Measurements from ENCODE around the gene MYO1E. TPM values are rescaled to one million over a fixed set of nuclear protein-coding genes. Genes with fewer than 3 reads are reported as not detected.

Gene MYO1E
- 68.8 and 76.5 TPM in 2 replicates for total RNA-seq

DNA sequence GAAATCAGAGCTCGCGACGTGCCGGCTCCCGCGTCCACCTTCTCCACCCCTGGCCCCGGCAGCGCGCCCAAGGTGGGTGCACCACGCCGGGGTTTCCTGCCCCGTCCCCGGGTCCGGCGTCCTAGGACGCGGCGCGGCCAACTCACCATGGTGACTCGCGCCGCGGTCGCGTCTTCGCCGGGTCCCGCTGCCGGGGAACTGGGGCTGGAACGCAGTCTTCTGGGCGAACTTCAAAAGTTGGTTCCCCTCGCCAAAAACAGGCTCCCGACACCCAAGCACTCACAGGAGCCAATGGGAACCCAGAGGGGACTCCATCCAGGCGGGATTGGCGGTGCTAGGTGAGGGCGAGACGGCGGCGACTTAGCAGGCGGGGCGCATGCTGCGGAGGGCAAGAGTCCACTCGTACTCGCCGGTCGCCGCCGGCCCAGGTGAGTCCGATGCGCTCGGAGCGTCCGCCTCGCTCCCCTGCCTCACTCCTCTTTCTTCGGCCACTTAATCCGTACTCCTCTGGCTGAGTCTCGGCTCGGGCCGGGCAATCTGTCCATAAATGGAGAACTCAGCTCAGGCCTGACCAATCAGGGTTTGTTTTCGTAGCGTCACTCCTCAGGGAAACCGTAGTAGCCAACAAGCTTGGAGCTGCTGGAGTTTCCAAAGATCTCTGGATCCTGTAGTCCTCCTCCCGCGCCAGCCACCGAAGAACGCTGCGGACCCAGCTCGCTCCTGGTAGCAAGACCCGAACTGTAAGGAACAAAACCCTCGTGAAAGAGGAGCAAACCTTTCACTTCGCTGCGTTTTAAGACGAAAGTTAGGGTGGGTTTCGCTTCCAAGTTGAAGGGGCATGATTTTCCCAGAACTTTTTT is at the start of gene MYO1E:
Gene MYO1E, minus strand, starts transcription at position 520 of the 860 bp plus-strand sequence. Its CDS starts 371 bp downstream, at position 149.

DNA sequence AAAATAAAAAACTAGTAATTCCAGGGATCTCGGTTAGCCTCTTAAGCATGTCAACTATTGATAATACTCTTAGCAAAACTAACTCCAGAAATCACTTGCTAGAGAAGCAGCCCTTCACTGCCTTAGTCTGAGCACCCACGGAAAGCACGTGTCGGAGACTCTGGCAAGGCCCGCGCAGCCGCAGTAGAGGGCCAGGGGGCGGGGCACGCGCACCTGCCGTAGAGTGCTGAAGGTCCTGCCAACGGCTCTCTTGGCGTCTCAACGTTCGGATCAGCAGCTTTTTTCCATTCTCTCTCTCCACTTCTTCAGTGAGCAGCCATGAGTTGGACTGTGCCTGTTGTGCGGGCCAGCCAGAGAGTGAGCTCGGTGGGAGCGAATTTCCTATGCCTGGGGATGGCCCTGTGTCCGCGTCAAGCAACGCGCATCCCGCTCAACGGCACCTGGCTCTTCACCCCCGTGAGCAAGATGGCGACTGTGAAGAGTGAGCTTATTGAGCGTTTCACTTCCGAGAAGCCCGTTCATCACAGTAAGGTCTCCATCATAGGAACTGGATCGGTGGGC is 166.0 kb downstream of the MYO1E start, which contains the start of gene LDHAL6B:
Gene LDHAL6B, plus strand, starts transcription at position 221 of the 561 bp plus-strand sequence. Its CDS starts 98 bp downstream, at position 319.

DNA sequence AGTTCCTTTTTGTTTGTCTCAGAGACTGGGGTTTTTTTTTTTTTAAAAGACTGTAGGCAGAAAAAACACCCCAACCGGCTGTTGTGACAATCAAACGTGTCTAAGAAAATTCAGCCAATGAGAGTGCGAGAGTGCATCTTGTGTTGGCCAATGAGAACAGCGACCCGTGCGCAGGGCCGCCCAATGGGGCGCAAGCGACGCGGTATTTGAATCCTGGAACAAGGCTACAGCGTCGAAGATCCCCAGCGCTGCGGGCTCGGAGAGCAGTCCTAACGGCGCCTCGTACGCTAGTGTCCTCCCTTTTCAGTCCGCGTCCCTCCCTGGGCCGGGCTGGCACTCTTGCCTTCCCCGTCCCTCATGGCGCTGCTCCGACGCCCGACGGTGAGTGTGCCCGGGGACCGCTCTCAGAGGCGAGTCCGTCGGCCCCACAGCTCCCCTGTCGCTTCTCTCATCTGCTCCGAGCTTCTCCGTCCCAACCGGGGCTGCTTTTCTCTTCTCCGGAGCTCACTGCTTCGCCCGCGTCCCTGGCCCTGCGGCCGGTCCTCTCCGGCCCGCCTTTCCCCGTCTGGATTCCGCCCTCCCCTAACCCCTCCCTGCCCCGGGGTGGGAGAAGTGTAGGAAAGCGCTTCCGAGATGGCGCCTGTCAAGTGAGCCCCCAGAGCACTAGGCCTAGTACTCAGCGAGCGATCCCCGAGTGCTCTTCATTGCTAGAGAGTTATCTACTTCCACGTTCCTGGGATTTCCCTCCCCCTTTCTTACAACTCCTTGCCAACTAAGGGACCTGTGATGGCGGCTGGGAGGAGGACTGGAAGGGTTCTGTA is 267.5 kb downstream of the MYO1E start, which contains the start of gene CCNB2:
Gene CCNB2, plus strand, starts transcription at position 235 of the 821 bp plus-strand sequence. Its CDS starts 123 bp downstream, at position 358.

Other genes with a start within 250 kb of the MYO1E start
- gene LDHAL6B, start 166.0 kb downstream of the MYO1E start, total RNA-seq = not detected in 2 replicates
- gene FAM81A, start 65.3 kb upstream of the MYO1E start, total RNA-seq = 0.12 and 5.4 TPM in 2 replicates
- 0.34 and 0.56 TPM in 2 replicates for gene GCNT3, start 238.9 kb upstream of the MYO1E start, total RNA-seq